GM08714 (cell line): Measurements from ENCODE around the gene HAUS3.

Experiments
- H3K4me3 ChIP-seq: fragments of 200-500 bp; sonication (Bioruptor generic); 2 replicates; pipeline ENCODE4 v1.5.1; 2014; ENCODE audit warnings: mild to moderate bottlenecking, low read length, inconsistent platforms
- ZNF274 ChIP-seq: IDR thresholded peaks from 2 replicates; pipeline ENCODE4 v1.6.1; 2012; ENCODE audit warnings: mild to moderate bottlenecking, low read depth, low read length

Gene HAUS3

DNA sequence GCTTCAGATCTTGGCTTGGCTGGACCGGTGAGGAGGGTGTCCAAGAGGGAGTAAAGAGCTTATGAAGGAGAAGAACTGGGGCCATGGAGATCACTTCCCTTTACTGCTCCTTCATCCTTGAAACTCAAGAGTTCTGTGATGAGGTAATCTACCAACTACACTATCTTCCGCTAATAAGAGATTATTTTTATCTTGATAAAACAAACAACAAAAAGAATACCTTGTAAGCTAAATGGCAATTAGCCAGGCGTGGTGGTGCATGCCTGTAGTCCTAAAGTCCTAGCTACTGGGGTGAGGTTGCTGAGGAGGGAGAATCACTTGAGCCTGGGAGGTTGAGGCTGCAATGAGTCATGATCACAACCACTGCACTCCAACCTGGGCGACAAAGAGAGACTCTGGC, 47.4 kb downstream of the HAUS3 start:
- no peak for TF ChIP-seq ZNF274
- H3K4me3 ChIP-seq, result no peak overlapping the region

DNA sequence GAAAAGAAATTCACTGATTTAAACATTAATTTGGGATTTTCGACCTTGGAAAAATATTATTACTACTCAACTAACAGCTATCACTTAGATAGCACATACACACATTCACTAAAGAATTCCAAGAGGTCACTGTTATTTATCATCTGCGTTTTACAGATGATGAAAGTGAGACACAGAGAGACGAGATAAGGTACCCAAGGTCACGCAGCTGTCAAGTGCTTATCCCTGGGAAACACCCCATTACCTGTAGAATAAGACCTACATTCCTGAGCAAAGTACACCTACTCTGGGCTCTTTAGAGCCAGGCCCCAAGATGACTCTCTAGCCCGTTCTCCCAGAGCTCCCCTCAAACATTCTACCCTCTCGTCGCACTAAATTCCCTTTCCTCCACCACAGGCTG, 48.6 kb downstream of the HAUS3 start:
- H3K4me3 ChIP-seq, result no peak overlapping the region
- no peak for TF ChIP-seq ZNF274

DNA sequence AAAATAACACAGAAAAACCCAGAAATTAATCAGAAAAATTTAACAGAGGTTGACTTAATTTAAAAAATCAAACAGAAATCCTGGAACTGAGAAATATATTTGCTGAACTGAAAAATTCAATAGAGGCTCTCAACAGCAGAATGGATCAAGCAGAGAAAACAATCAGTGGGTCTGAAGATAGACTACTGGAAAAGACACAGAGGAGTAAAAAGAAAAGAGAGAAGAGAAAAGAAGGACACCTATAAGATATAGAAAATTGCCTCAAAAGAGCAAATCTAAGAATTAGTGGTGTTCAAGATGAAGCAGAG, 55.1 kb downstream of the HAUS3 start:
- H3K4me3 ChIP-seq, result no peak overlapping the region
- TF ChIP-seq ZNF274, result no peak

DNA sequence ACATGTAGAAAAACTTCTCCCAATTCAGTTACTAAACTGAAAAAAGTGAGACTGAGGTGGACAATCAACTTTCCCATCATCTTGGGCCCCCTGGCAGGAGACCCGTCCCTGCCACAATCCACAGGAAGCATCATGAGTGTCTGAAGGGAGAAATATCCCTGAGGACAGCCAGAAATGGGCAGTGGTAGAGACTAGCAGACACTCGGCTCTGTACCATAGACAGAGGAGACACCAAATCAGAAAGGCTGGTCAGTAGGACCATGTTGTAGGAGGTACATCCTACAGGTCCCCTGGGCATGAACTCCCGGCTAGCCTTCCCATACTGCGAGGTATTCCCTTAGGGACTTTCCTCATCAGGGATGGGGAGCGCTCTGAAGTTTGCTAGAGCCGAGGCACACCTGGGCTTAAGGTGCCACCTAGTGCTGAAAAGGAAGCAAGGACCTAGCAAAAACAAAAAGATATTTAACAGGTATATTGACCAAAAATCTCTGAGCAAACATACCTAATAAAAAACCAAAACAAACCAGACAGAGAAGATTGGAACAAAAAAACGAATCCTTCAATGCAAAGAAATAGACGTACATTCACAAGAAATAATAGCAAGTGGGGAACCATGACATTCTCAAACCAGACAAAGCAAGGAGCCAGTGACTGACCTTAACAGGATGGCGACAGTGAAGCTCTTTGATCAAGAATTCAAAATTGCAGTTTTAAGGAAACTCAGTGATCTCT, 55.6 kb downstream of the HAUS3 start:
- H3K4me3 ChIP-seq, result no peak overlapping the region
- no peak for TF ChIP-seq ZNF274

DNA sequence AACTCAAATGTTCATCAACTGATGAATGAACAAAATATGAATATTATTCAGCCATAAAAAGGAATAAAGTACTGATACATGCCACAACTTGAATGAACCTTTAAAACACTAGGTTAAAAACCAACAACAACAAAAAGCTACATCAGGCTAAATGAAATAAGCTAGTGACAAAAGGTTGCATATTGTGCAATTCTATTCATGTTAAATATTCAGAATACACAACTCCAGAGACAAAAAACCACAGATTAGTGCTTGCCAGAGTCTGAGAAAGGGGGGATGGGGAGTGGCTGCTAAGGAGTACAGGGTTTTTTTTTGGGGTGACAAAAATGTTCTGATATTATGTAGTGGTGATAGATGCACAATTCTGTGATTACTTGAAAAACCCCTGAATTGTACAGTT, 58.5 kb downstream of the HAUS3 start:
- no peak overlapping the region for H3K4me3 ChIP-seq
- TF ChIP-seq ZNF274, result no peak

DNA sequence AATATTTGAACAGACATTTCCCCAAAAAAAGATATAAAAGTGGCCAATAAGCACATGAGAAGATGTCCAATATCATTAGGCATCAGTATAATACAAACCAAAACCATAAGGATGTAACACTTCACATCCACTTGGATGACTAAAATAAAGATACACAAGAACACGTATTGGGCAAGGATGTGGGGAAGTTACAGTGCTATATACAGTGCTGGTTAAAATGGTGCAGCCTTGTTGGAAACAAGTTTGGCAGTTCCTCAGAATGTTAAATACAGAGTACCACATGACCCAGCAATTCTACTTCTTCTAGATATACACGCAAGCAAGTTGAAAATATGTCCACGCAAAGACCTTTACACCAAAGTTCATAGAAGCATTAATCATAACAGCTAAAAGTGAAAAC, 58.9 kb downstream of the HAUS3 start:
- TF ChIP-seq ZNF274, result no peak
- H3K4me3 ChIP-seq, result no peak overlapping the region

DNA sequence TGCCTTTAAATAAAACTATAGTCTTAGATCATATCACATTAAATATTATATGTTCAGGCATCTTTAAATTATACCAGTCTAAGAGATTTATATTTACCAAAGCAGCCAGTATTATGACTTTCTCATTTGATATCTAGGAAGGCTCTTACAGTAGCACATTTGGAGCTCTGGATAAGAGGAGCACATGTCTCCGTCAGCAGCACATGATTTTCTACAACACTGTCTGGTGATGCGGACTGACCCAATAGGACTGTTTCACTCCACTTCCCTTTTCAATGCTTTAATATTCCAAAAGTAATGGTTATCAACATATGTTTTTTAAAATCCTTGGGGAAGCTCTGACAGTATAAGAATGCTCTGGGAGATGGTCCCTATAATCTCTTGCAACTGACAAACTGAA, 61.5 kb downstream of the HAUS3 start:
- H3K4me3 ChIP-seq, result no peak overlapping the region

DNA sequence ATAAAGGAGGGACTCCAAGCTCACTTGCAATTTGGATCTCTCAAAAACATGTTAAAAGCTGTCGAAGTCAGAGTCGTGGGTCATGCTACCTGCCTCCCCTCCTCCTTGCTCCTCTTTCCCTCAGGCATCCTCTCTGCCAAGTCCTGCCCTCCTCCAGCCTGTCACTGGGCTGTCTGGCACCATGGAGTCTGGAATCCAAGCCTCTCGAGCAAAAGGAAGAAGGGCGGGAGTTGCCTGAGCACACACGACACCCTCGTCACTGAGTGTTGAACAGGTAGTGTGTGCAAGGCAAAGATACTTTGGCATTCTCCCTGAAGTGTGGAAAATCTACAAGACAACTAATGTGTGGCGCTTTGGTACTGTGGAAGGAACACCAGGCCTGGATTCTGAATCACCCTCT, 62.2 kb downstream of the HAUS3 start:
- H3K4me3 ChIP-seq, result no peak overlapping the region
- no peak for TF ChIP-seq ZNF274

More for the DNA sequence above, 61.5 kb downstream of the HAUS3 start:
- no peak for TF ChIP-seq ZNF274

DNA sequence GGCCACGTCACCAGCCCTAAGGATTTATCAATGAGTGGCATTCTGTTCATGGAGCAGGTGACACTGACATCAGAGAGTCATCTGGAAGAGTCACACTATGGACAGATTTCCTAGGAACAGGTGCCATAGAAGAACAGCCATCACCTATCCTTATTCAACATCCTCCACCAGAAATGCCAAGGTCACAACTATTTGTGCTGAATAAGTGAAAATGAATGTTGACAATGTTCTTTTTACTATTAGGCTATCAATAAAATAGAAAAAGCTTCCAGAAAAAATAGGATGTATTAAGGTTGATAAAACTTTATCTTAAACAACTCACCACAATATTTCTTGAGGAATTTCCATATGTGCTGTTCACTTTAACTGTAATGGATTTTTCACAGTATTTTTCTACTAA, 62.9 kb downstream of the HAUS3 start:
- TF ChIP-seq ZNF274, result no peak
- no peak overlapping the region for H3K4me3 ChIP-seq
